HepG2 (cell line): ENCODE results near the gene MMP24OS. TPM values are rescaled to one million over a fixed set of nuclear protein-coding genes. Genes with fewer than 3 reads are reported as not detected.
A peak's percentile ranks its signal among the peaks of the same experiment; 100 is the strongest.

Experiments
- HDAC1 ChIP-seq: sonication (generic); formaldehyde crosslinking; IDR thresholded peaks from 2 replicates; pipeline ENCODE4 v1.5.1; 2020; ENCODE audit warnings: mild to moderate bottlenecking, missing genetic modification reagents
- HOXA7 ChIP-seq: sonication (generic); formaldehyde crosslinking; IDR thresholded peaks from 2 replicates; pipeline ENCODE4 v1.8.1; 2022; ENCODE audit warnings: mild to moderate bottlenecking, missing genetic modification reagents, moderate library complexity
- KDM2A ChIP-seq: sonication (generic); formaldehyde crosslinking; IDR thresholded peaks from 2 replicates; pipeline ENCODE4 v1.4.0; 2020; ENCODE audit warnings: low read depth, missing genetic modification reagents, borderline replicate concordance
- MTA3 ChIP-seq: sonication (generic); formaldehyde crosslinking; IDR thresholded peaks from 2 replicates; pipeline ENCODE4 v1.4.0; 2020; ENCODE audit warnings: missing genetic modification reagents
- NFYB ChIP-seq: sonication (generic); formaldehyde crosslinking; IDR thresholded peaks from 2 replicates; pipeline ENCODE4 v1.4.0; 2020; ENCODE audit warnings: missing genetic modification reagents
- RAD51 ChIP-seq: fragments of 450-650 bp; IDR thresholded peaks from 2 replicates; pipeline ENCODE4 v1.6.1; 2016; ENCODE audit warnings: borderline replicate concordance
- ZNF589 ChIP-seq: sonication (generic); formaldehyde crosslinking; conservative IDR thresholded peaks from 2 replicates; pipeline ENCODE4 v1.8.0; 2022; ENCODE audit warnings: mild to moderate bottlenecking, moderate library complexity, missing genetic modification reagents
- polyA plus RNA-seq, 8 experiments: library from polyadenylated mRNA; depleted of rRNA in 3 of 8; stranded (reverse) in 7 of 8; unstranded in 1 of 8; fragments of >200 nt; fragmentation: Illumina TruSeq in 4 of 8; extraction: Trizol in 4 of 8; gene quantifications; 2 replicates each; pipeline versions ENCODE4 v1.2.1 to v1.2.3, GENCODE V29; 2011 to 2016; ENCODE audit warnings: low read depth in 4 of 8, missing spikeins in 1 of 8, mixed read lengths in 1 of 8; ENCODE audit not compliant: insufficient read depth in 1 of 8
- total RNA-seq, 5 experiments: library from RNA; depleted of rRNA; stranded (reverse); fragments of >200 nt; fragmentation: Illumina TruSeq; extraction: Trizol; gene quantifications; 2 replicates each; pipeline ENCODE4 v1.2.3, GENCODE V29; 2016; ENCODE audit warnings: low read depth in 1 of 5
- TF ChIP-seq, protein P1 (sequence below): sonication (generic); formaldehyde crosslinking; conservative IDR thresholded peaks from 2 replicates; pipeline ENCODE4 v1.4.0; 2020; ENCODE audit warnings: mild to moderate bottlenecking, missing genetic modification reagents, moderate library complexity
- TF ChIP-seq, protein P2 (sequence below): IDR thresholded peaks from 2 replicates; pipeline ENCODE4 v1.6.1; 2012; ENCODE audit warnings: low read length, improper control_type of control experiment
- TF ChIP-seq, protein P3 (sequence below): sonication (generic); formaldehyde crosslinking; IDR thresholded peaks from 2 replicates; pipeline ENCODE4 v1.4.0; 2020; ENCODE audit warnings: missing genetic modification reagents
- TF ChIP-seq, protein P4 (sequence below), 2 experiments: fragments of 450-650 bp in 1 of 2; sonication (generic) in 1 of 2; formaldehyde crosslinking; IDR thresholded peaks; 2 replicates each; pipeline versions ENCODE4 v1.5.0 to v1.8.0; 2020 to 2022; ENCODE audit warnings: mild to moderate bottlenecking in 1 of 2, missing genetic modification reagents in 1 of 2
- TF ChIP-seq, protein P5 (sequence below): sonication (generic); formaldehyde crosslinking; IDR thresholded peaks from 2 replicates; pipeline ENCODE4 v1.5.1; 2020; ENCODE audit warnings: missing genetic modification reagents, mild to moderate bottlenecking, borderline replicate concordance
- TF ChIP-seq, protein P6 (sequence below): sonication (generic); formaldehyde crosslinking; IDR thresholded peaks from 2 replicates; pipeline ENCODE4 v1.8.0; 2022; ENCODE audit warnings: mild to moderate bottlenecking, missing genetic modification reagents, moderate library complexity
- TF ChIP-seq, protein P7 (sequence below): conservative IDR thresholded peaks from 2 replicates; pipeline ENCODE4 v1.6.1; 2018; ENCODE audit warnings: missing genetic modification reagents

Gene MMP24OS
- total and polyA plus RNA-seq, 2 of the 13 experiments (the other 11 are each of a cell fraction or from before 2014, with no cell fraction given) = 6.0 to 8.5 TPM

DNA sequence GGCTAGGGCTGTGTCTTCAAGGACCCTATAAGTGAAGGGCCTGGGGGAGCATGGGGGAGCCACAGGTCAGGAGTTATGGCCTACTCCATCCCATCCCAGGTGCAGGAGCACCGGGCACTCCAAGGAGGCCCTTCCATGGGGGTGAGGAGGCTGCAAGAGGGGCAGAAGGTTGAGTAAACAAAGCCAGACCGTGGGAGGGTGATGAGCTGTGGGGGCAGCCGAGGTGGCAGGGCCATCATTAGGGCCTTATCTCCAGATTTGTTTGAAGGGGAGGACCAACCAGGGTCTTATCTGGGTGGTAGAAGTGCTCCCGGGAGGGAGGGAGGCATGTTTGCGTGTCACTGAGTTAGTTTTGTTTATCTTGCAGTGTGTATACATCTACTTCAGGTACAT lies 16.4 kb upstream of the MMP24OS start (continued):
- TF ChIP-seq, protein P1, sequence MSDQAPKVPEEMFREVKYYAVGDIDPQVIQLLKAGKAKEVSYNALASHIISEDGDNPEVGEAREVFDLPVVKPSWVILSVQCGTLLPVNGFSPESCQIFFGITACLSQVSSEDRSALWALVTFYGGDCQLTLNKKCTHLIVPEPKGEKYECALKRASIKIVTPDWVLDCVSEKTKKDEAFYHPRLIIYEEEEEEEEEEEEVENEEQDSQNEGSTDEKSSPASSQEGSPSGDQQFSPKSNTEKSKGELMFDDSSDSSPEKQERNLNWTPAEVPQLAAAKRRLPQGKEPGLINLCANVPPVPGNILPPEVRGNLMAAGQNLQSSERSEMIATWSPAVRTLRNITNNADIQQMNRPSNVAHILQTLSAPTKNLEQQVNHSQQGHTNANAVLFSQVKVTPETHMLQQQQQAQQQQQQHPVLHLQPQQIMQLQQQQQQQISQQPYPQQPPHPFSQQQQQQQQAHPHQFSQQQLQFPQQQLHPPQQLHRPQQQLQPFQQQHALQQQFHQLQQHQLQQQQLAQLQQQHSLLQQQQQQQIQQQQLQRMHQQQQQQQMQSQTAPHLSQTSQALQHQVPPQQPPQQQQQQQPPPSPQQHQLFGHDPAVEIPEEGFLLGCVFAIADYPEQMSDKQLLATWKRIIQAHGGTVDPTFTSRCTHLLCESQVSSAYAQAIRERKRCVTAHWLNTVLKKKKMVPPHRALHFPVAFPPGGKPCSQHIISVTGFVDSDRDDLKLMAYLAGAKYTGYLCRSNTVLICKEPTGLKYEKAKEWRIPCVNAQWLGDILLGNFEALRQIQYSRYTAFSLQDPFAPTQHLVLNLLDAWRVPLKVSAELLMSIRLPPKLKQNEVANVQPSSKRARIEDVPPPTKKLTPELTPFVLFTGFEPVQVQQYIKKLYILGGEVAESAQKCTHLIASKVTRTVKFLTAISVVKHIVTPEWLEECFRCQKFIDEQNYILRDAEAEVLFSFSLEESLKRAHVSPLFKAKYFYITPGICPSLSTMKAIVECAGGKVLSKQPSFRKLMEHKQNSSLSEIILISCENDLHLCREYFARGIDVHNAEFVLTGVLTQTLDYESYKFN (CRISPR knock-in tag) = no peak
- TF ChIP-seq, protein P2, sequence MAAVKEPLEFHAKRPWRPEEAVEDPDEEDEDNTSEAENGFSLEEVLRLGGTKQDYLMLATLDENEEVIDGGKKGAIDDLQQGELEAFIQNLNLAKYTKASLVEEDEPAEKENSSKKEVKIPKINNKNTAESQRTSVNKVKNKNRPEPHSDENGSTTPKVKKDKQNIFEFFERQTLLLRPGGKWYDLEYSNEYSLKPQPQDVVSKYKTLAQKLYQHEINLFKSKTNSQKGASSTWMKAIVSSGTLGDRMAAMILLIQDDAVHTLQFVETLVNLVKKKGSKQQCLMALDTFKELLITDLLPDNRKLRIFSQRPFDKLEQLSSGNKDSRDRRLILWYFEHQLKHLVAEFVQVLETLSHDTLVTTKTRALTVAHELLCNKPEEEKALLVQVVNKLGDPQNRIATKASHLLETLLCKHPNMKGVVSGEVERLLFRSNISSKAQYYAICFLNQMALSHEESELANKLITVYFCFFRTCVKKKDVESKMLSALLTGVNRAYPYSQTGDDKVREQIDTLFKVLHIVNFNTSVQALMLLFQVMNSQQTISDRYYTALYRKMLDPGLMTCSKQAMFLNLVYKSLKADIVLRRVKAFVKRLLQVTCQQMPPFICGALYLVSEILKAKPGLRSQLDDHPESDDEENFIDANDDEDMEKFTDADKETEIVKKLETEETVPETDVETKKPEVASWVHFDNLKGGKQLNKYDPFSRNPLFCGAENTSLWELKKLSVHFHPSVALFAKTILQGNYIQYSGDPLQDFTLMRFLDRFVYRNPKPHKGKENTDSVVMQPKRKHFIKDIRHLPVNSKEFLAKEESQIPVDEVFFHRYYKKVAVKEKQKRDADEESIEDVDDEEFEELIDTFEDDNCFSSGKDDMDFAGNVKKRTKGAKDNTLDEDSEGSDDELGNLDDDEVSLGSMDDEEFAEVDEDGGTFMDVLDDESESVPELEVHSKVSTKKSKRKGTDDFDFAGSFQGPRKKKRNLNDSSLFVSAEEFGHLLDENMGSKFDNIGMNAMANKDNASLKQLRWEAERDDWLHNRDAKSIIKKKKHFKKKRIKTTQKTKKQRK = no peak
- TF ChIP-seq MTA3 (CRISPR knock-in tag) = no peak
- TF ChIP-seq, protein P3, sequence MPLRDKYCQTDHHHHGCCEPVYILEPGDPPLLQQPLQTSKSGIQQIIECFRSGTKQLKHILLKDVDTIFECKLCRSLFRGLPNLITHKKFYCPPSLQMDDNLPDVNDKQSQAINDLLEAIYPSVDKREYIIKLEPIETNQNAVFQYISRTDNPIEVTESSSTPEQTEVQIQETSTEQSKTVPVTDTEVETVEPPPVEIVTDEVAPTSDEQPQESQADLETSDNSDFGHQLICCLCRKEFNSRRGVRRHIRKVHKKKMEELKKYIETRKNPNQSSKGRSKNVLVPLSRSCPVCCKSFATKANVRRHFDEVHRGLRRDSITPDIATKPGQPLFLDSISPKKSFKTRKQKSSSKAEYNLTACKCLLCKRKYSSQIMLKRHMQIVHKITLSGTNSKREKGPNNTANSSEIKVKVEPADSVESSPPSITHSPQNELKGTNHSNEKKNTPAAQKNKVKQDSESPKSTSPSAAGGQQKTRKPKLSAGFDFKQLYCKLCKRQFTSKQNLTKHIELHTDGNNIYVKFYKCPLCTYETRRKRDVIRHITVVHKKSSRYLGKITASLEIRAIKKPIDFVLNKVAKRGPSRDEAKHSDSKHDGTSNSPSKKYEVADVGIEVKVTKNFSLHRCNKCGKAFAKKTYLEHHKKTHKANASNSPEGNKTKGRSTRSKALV (CRISPR knock-in tag) = no peak
- TF ChIP-seq HOXA7 = 0 out of 2 replicates have a peak, but pooled peaks have one; percentile 63
- TF ChIP-seq ZNF589 (CRISPR knock-in tag) = 0 out of 2 replicates have a peak, but pooled peaks have one; percentile 39
- TF ChIP-seq, protein P4, sequence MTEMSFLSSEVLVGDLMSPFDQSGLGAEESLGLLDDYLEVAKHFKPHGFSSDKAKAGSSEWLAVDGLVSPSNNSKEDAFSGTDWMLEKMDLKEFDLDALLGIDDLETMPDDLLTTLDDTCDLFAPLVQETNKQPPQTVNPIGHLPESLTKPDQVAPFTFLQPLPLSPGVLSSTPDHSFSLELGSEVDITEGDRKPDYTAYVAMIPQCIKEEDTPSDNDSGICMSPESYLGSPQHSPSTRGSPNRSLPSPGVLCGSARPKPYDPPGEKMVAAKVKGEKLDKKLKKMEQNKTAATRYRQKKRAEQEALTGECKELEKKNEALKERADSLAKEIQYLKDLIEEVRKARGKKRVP (CRISPR knock-in tag; IDR thresholded peaks at IDR 0.05) = no peak
- TF ChIP-seq HDAC1 (CRISPR knock-in tag) = no peak
- TF ChIP-seq, protein P5, sequence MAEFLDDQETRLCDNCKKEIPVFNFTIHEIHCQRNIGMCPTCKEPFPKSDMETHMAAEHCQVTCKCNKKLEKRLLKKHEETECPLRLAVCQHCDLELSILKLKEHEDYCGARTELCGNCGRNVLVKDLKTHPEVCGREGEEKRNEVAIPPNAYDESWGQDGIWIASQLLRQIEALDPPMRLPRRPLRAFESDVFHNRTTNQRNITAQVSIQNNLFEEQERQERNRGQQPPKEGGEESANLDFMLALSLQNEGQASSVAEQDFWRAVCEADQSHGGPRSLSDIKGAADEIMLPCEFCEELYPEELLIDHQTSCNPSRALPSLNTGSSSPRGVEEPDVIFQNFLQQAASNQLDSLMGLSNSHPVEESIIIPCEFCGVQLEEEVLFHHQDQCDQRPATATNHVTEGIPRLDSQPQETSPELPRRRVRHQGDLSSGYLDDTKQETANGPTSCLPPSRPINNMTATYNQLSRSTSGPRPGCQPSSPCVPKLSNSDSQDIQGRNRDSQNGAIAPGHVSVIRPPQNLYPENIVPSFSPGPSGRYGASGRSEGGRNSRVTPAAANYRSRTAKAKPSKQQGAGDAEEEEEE (CRISPR knock-in tag) = no peak
- TF ChIP-seq NFYB (CRISPR knock-in tag) = no peak
- TF ChIP-seq KDM2A (CRISPR knock-in tag) = no peak
- TF ChIP-seq, protein P6, sequence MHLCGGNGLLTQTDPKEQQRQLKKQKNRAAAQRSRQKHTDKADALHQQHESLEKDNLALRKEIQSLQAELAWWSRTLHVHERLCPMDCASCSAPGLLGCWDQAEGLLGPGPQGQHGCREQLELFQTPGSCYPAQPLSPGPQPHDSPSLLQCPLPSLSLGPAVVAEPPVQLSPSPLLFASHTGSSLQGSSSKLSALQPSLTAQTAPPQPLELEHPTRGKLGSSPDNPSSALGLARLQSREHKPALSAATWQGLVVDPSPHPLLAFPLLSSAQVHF (CRISPR knock-in tag) = 0 out of 2 replicates have a peak, but pooled peaks have one; percentile 39
- TF ChIP-seq RAD51 = no peak
- TF ChIP-seq, protein P7, sequence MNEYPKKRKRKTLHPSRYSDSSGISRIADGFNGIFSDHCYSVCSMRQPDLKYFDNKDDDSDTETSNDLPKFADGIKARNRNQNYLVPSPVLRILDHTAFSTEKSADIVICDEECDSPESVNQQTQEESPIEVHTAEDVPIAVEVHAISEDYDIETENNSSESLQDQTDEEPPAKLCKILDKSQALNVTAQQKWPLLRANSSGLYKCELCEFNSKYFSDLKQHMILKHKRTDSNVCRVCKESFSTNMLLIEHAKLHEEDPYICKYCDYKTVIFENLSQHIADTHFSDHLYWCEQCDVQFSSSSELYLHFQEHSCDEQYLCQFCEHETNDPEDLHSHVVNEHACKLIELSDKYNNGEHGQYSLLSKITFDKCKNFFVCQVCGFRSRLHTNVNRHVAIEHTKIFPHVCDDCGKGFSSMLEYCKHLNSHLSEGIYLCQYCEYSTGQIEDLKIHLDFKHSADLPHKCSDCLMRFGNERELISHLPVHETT = no peak
